HepG2 (cell line): Measurements from ENCODE around the gene CALD1. TPM values are rescaled to one million over a fixed set of nuclear protein-coding genes. Genes with fewer than 3 reads are reported as not detected.

ENCODE experiments used
- AHR ChIP-seq: IDR thresholded peaks from 2 replicates; pipeline ENCODE4 v1.6.1; 2018; ENCODE audit warnings: missing genetic modification reagents, missing compliant biosample characterization
- CCDC6 ChIP-seq: sonication (generic); formaldehyde crosslinking; IDR thresholded peaks from 2 replicates; pipeline ENCODE4 v1.8.1; 2022; ENCODE audit warnings: mild to moderate bottlenecking, missing genetic modification reagents, moderate library complexity
- CSRNP1 ChIP-seq: sonication (generic); formaldehyde crosslinking; IDR thresholded peaks from 2 replicates; pipeline ENCODE4 v1.8.1; 2023; ENCODE audit warnings: mild to moderate bottlenecking, missing genetic modification reagents
- E2F2 ChIP-seq: sonication (generic); formaldehyde crosslinking; IDR thresholded peaks from 2 replicates; pipeline ENCODE4 v1.4.0; 2020; ENCODE audit warnings: missing genetic modification reagents, borderline replicate concordance
- FOXA3 ChIP-seq: IDR thresholded peaks from 2 replicates; pipeline ENCODE4 v1.6.1; 2016; ENCODE audit warnings: missing genetic modification reagents, missing compliant biosample characterization
- FOXC1 ChIP-seq: sonication (generic); formaldehyde crosslinking; IDR thresholded peaks from 2 replicates; pipeline ENCODE4 v1.8.0; 2022; ENCODE audit warnings: mild to moderate bottlenecking, missing genetic modification reagents, borderline replicate concordance
- FOXO1 ChIP-seq: sonication (generic); formaldehyde crosslinking; IDR thresholded peaks from 2 replicates; pipeline ENCODE4 v1.4.0; 2020; ENCODE audit warnings: missing genetic modification reagents
- HBP1 ChIP-seq: IDR thresholded peaks from 2 replicates; pipeline ENCODE4 v1.6.1; 2016; ENCODE audit warnings: low read depth, control low read depth
- HNRNPK ChIP-seq: fragments of 200-400 bp; formaldehyde crosslinking; IDR thresholded peaks from 2 replicates; pipeline ENCODE4 v1.6.1; 2018; ENCODE audit warnings: low read length, low read depth, moderate library complexity, mild to moderate bottlenecking; ENCODE audit not compliant: poor library complexity, severe bottlenecking
- IKZF4 ChIP-seq: sonication (generic); formaldehyde crosslinking; IDR thresholded peaks from 2 replicates; pipeline ENCODE4 v1.5.1; 2020; ENCODE audit warnings: borderline replicate concordance, mild to moderate bottlenecking, low read depth, missing genetic modification reagents; ENCODE audit errors: not compliant biosample characterization
- KDM4B ChIP-seq: sonication (generic); formaldehyde crosslinking; IDR thresholded peaks from 2 replicates; pipeline ENCODE4 v1.4.0; 2020; ENCODE audit warnings: missing genetic modification reagents
- MED13 ChIP-seq: sonication (generic); formaldehyde crosslinking; IDR thresholded peaks from 2 replicates; pipeline ENCODE4 v1.5.0; 2020; ENCODE audit warnings: missing genetic modification reagents
- MIXL1 ChIP-seq: IDR thresholded peaks from 2 replicates; pipeline ENCODE4 v1.6.1; 2016
- NFRKB ChIP-seq: fragments of 450-650 bp; IDR thresholded peaks from 2 replicates; pipeline ENCODE4 v1.6.1; 2017
- PRDM4 ChIP-seq: sonication (generic); formaldehyde crosslinking; IDR thresholded peaks from 2 replicates; pipeline ENCODE4 v1.9.0; 2021; ENCODE audit warnings: missing genetic modification reagents, borderline replicate concordance
- SP5 ChIP-seq: IDR thresholded peaks from 2 replicates; pipeline ENCODE4 v1.6.1; 2016; ENCODE audit warnings: low read depth, borderline replicate concordance
- SRSF4 ChIP-seq: fragments of 200-400 bp; formaldehyde crosslinking; IDR thresholded peaks from one replicate; pipeline ENCODE4 v1.6.1; 2018; ENCODE audit warnings: mild to moderate bottlenecking, low read depth, low read length, moderate library complexity; ENCODE audit not compliant: poor library complexity, severe bottlenecking
- TARDBP ChIP-seq: sonication (generic); formaldehyde crosslinking; IDR thresholded peaks from 2 replicates; pipeline ENCODE4 v1.8.0; 2022; ENCODE audit warnings: mild to moderate bottlenecking, missing genetic modification reagents
- TFDP1 ChIP-seq: IDR thresholded peaks from 2 replicates; pipeline ENCODE4 v1.6.1; 2016; ENCODE audit warnings: missing compliant biosample characterization, missing genetic modification reagents, borderline replicate concordance
- TMF1 ChIP-seq: sonication (generic); formaldehyde crosslinking; IDR thresholded peaks from 2 replicates; pipeline ENCODE4 v1.8.1; 2022; ENCODE audit warnings: low read depth, missing genetic modification reagents
- ZC3H4 ChIP-seq: sonication (generic); formaldehyde crosslinking; IDR thresholded peaks from 2 replicates; pipeline ENCODE4 v1.4.0; 2020; ENCODE audit warnings: missing genetic modification reagents, borderline replicate concordance
- ZNF264 ChIP-seq: sonication (generic); formaldehyde crosslinking; IDR thresholded peaks from 2 replicates; pipeline ENCODE4 v1.4.0; 2020; ENCODE audit warnings: missing genetic modification reagents
- ZNF816 ChIP-seq: sonication (generic); formaldehyde crosslinking; IDR thresholded peaks from 2 replicates; pipeline ENCODE4 v1.8.0; 2022; ENCODE audit warnings: missing genetic modification reagents, mild to moderate bottlenecking, borderline replicate concordance
- polyA plus RNA-seq, 8 experiments: library from polyadenylated mRNA; depleted of rRNA in 3 of 8; stranded (reverse) in 7 of 8; unstranded in 1 of 8; fragments of >200 nt; fragmentation: Illumina TruSeq in 4 of 8; extraction: Trizol in 4 of 8; gene quantifications; 2 replicates each; pipeline versions ENCODE4 v1.2.1 to v1.2.3, GENCODE V29; 2011 to 2016; ENCODE audit warnings: low read depth in 4 of 8, missing spikeins in 1 of 8, mixed read lengths in 1 of 8; ENCODE audit not compliant: insufficient read depth in 1 of 8
- total RNA-seq, 5 experiments: library from RNA; depleted of rRNA; stranded (reverse); fragments of >200 nt; fragmentation: Illumina TruSeq; extraction: Trizol; gene quantifications; 2 replicates each; pipeline ENCODE4 v1.2.3, GENCODE V29; 2016; ENCODE audit warnings: low read depth in 1 of 5

The CALD1 gene
- total and polyA plus RNA-seq, 2 of the 13 experiments (the other 11 are each of a cell fraction or from before 2014, with no cell fraction given): 53.0 to 112 TPM

GRCh38 chr7:134997214-134997885 is 217.9 kb downstream of the CALD1 start (continued):
- TF ChIP-seq IKZF4 (no peak), AHR (CRISPR knock-in tag) (no peak), FOXA3 (CRISPR knock-in tag) (peak; percentile 91), CSRNP1 (CRISPR knock-in tag) (no peak; the same call in 1 of the 2 replicates), HBP1 (CRISPR knock-in tag) (no peak), CCDC6 (CRISPR knock-in tag) (peak; percentile 82), FOXC1 (CRISPR knock-in tag) (no peak), TARDBP (CRISPR knock-in tag) (peak; percentile 95), FOXO1 (CRISPR knock-in tag) (peak; percentile 76), MED13 (peak; percentile 35; the same call in 1 of the 2 replicates), TFDP1 (CRISPR knock-in tag) (no peak), PRDM4 (CRISPR knock-in tag) (no peak), HNRNPK (no peak), TMF1 (no peak), ZNF816 (CRISPR knock-in tag) (no peak; the same call in 1 of the 2 replicates), ZNF264 (CRISPR knock-in tag) (no peak), MIXL1 (peak; percentile 79; the same call in 1 of the 2 replicates), KDM4B (CRISPR knock-in tag) (0 out of 2 replicates have a peak, but pooled peaks have one; percentile 26), E2F2 (CRISPR knock-in tag) (no peak), ZC3H4 (no peak), SP5 (CRISPR knock-in tag) (0 out of 2 replicates have a peak, but pooled peaks have one; percentile 29), SRSF4 (no peak), NFRKB (no peak)
